Measurements from ENCODE around the gene SLC35B1.

- TF ChIP-seq POLR2AphosphoS5 (IDR thresholded peaks at IDR 0.05; ENCODE audit: low read depth, low read length): no peak
- no peak for TF ChIP-seq CTCF (IDR thresholded peaks at IDR 0.05)
- TF ChIP-seq REST (IDR thresholded peaks at IDR 0.05; ENCODE audit: insufficient read depth in 1 of 2, low read depth in 2 of 2, low read length in 1 of 2): no peak
- TF ChIP-seq SIN3A (IDR thresholded peaks at IDR 0.05; ENCODE audit: borderline replicate concordance, insufficient read depth, low read depth, low read length): no peak
- no peak for TF ChIP-seq TCF7L2 (IDR thresholded peaks at IDR 0.05; ENCODE audit: low read depth, low read length)
These were observed 26.4 kb downstream of the SLC35B1 start for GRCh38 chr17:49681106-49681979.

Measured in Panc1 (cell line).